HEK293T (cell line): ENCODE measurements around the gene SMAP2.

Source experiments
- ARNT ChIP-seq: fragments of 450-650 bp; IDR thresholded peaks from 2 replicates; pipeline ENCODE4 v1.6.1; 2017; ENCODE audit warnings: mild to moderate bottlenecking
- BHLHE40 ChIP-seq: fragments of 450-650 bp; IDR thresholded peaks from 2 replicates; pipeline ENCODE4 v1.6.1; 2016; ENCODE audit warnings: mild to moderate bottlenecking, moderate library complexity, borderline replicate concordance
- CTBP1 ChIP-seq: fragments of 450-650 bp; IDR thresholded peaks from 2 replicates; pipeline ENCODE4 v1.6.1; 2016; ENCODE audit warnings: borderline replicate concordance
- ELF4 ChIP-seq: fragments of 450-650 bp; IDR thresholded peaks from 2 replicates; pipeline ENCODE4 v1.6.1; 2017; ENCODE audit warnings: antibody characterized with exemption
- FOXA1 ChIP-seq: fragments of 450-650 bp; IDR thresholded peaks from 2 replicates; pipeline ENCODE4 v1.6.1; 2016; ENCODE audit warnings: mild to moderate bottlenecking
- FOXK2 ChIP-seq: fragments of 450-650 bp; IDR thresholded peaks from 2 replicates; pipeline ENCODE4 v1.6.1; 2016; ENCODE audit warnings: mild to moderate bottlenecking
- FOXM1 ChIP-seq: fragments of 450-650 bp; IDR thresholded peaks from 2 replicates; pipeline ENCODE4 v1.6.1; 2017; ENCODE audit warnings: mild to moderate bottlenecking, borderline replicate concordance
- L3MBTL2 ChIP-seq: fragments of 450-650 bp; conservative IDR thresholded peaks from 2 replicates; pipeline ENCODE4 v1.6.1; 2016; ENCODE audit warnings: mild to moderate bottlenecking
- LEF1 ChIP-seq: fragments of 450-650 bp; IDR thresholded peaks from 2 replicates; pipeline ENCODE4 v1.6.1; 2017; ENCODE audit warnings: mild to moderate bottlenecking, borderline replicate concordance
- PKNOX1 ChIP-seq: fragments of 450-650 bp; IDR thresholded peaks from 2 replicates; pipeline ENCODE4 v1.6.1; 2016
- SP1 ChIP-seq: fragments of 450-650 bp; IDR thresholded peaks from 2 replicates; pipeline ENCODE4 v1.6.1; 2017
- SUZ12 ChIP-seq: fragments of 450-650 bp; IDR thresholded peaks from 2 replicates; pipeline ENCODE4 v1.6.1; 2016; ENCODE audit warnings: mild to moderate bottlenecking
- TARDBP ChIP-seq: fragments of 450-650 bp; IDR thresholded peaks from 2 replicates; pipeline ENCODE4 v1.6.1; 2016

GRCh38 chr1:40338745-40339419, 34.6 kb upstream of the SMAP2 start:
- TF ChIP-seq SUZ12 = no peak
- no peak for TF ChIP-seq L3MBTL2
- TF ChIP-seq ELF4 = no peak
- TF ChIP-seq FOXK2 = no peak
- no peak for TF ChIP-seq TARDBP
- no peak for TF ChIP-seq ARNT
- TF ChIP-seq FOXM1 = no peak
- TF ChIP-seq SP1 = no peak
- no peak for TF ChIP-seq FOXA1
- peak; percentile 83 for TF ChIP-seq PKNOX1
- no peak for TF ChIP-seq LEF1
- TF ChIP-seq CTBP1 = no peak
- no peak for TF ChIP-seq BHLHE40
